ENCODE results near the gene SMIM32. TPM values are rescaled to one million over a fixed set of nuclear protein-coding genes. Genes with fewer than 3 reads are reported as not detected.

The SMIM32 gene
- total and polyA plus RNA-seq, 2 donors (not counting 3 experiments of a cell fraction or from before 2014, with no cell fraction given): not detected

GRCh38 chr5:136190091-136190720 lies 2.8 kb downstream of the SMIM32 start:
- H3K4me3 ChIP-seq (replicated peaks in 1 of 3; ENCODE audit: insufficient read depth in 1 of 3, low read depth in 1 of 3, low read length in 3 of 3): no peak overlapping the region
- no peaks in the 10 kb centered on the region for H3K9me3 ChIP-seq (replicated peaks; ENCODE audit: control insufficient read depth, insufficient read depth, low read length)
- POLR2A ChIA-PET: no interaction called here
- intact Hi-C loops (cut with micrococcal nuclease): loop anchor here (5.0 kb wide), 1 partner anchor 58 kb away; the partner anchor contains the start of gene SMAD5
- no peaks in the 10 kb centered on the region for H3K36me3 ChIP-seq (ENCODE audit: control insufficient read depth in 2 of 2, extremely low read depth in 1 of 2, insufficient read depth in 2 of 2, low read length in 2 of 2)
- no TSS peak for BruUV-seq (replicated peaks)
- H3K4me1 ChIP-seq (ENCODE audit: control insufficient read depth, extremely low read depth, insufficient read depth, low read length): peaks cover 4% of the 10 kb centered on the region
- H3K9ac ChIP-seq (replicated peaks; ENCODE audit: extremely low read depth, insufficient read depth, low read length): no peak overlapping the region
- no peak for TF ChIP-seq POLR2AphosphoS5 (IDR thresholded peaks at IDR 0.05; ENCODE audit: insufficient read depth, low read depth, low read length)
- no peak for TF ChIP-seq FOS (IDR thresholded peaks at IDR 0.05; ENCODE audit: borderline replicate concordance, insufficient read depth, low read length)
- no peak for TF ChIP-seq CTCF (IDR thresholded peaks at IDR 0.05; ENCODE audit: extremely low read depth in 1 of 2, insufficient read depth in 1 of 2, low read depth in 1 of 2, low read length in 2 of 2)
- TF ChIP-seq JUN (IDR thresholded peaks at IDR 0.05; ENCODE audit: borderline replicate concordance, insufficient read depth, insufficient read length, low read depth): no peak
- TF ChIP-seq, protein P1, sequence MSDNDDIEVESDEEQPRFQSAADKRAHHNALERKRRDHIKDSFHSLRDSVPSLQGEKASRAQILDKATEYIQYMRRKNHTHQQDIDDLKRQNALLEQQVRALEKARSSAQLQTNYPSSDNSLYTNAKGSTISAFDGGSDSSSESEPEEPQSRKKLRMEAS (IDR thresholded peaks at IDR 0.05; ENCODE audit: insufficient read depth, insufficient read length): no peak
- TF ChIP-seq EZH2 (IDR thresholded peaks at IDR 0.05; ENCODE audit: borderline replicate concordance, low read depth, low read length, severe bottlenecking): no peak
- TF ChIP-seq GATA2 (IDR thresholded peaks at IDR 0.05; ENCODE audit: insufficient read depth, insufficient read length, low read depth, low read length): no peak
- no peak for TF ChIP-seq MYC (IDR thresholded peaks at IDR 0.05; ENCODE audit: low read depth, low read length)
- no peaks in the 10 kb centered on the region for H3K79me2 ChIP-seq (ENCODE audit: control insufficient read depth, insufficient read depth, low read length)
- FAIRE-seq (no peak), DNase-seq (ENCODE audit: low read depth, low spot score) (no peak)
- CTCF ChIA-PET: interaction anchor here (1.0 kb wide), 1 partner anchor 22 kb away, joined by 4 read pairs; no protein-coding TSS in a partner anchor
- H3K4me2 ChIP-seq (ENCODE audit: insufficient read depth, low read length): no peak overlapping the region
- H3K9me1 ChIP-seq (replicated peaks; ENCODE audit: control insufficient read depth, extremely low read depth, insufficient read depth, low read length): no peaks in the 10 kb centered on the region
- H2AFZ ChIP-seq (ENCODE audit: low read depth, low read length): no peak overlapping the region
- H3K27me3 ChIP-seq (ENCODE audit: control insufficient read depth in 2 of 2, insufficient read depth in 2 of 2, low read length in 2 of 2): peaks cover 31 to 43% of the 10 kb centered on the region in 2 experiments
- H4K20me1 ChIP-seq (replicated peaks; ENCODE audit: control insufficient read depth, extremely low read depth, insufficient read depth, low read length): no peaks in the 10 kb centered on the region
- dilution Hi-C loops (cut with MboI; ENCODE audit: extremely low pct_ligation_motif_present, low sequenced_read_pairs): no loop called here
- no peak overlapping the region for H3K27ac ChIP-seq (ENCODE audit: insufficient read depth, low read depth, low read length)

All from endothelial cell of umbilical vein (primary cell).